ENCODE data around the gene SIK1.

Gene SIK1

GRCh38 chr21:43365611-43366426 lies 61.1 kb downstream of the SIK1 start:
- DNase-seq: no peak

- DNase-seq: no peak
These were observed 62.0 kb downstream of the SIK1 start for GRCh38 chr21:43364851-43365424.
